Islet of Langerhans (tissue), 1 donor: ENCODE data around the gene SCGB2A2.

Experiments
- FAIRE-seq: peaks from one replicate; lab custom pipeline; 2011; peaks lifted over from hg19 to GRCh38; lab: Jason Lieb, UNC

SCGB2A2 gene

DNA sequence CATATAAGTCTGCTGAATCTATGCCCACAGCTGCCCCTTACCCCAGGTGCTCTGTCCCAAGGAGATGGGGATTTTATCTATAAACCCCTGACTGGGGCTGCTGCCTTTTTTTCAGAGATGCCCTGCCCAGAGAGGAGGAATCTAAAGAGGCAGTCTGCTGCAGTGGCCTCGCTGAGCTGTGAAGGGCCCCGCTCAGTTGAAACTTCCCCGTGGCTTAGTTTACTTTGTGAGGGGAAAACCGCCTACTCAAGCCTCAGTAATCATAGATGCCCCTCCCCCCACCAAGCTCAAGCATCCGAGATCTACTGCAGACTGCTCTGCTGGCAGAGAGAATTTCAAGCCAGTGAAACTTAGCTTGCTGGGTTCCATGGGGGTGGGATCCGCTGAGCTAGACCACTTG is 36.3 kb downstream of the SCGB2A2 start:
- FAIRE-seq = no peak

DNA sequence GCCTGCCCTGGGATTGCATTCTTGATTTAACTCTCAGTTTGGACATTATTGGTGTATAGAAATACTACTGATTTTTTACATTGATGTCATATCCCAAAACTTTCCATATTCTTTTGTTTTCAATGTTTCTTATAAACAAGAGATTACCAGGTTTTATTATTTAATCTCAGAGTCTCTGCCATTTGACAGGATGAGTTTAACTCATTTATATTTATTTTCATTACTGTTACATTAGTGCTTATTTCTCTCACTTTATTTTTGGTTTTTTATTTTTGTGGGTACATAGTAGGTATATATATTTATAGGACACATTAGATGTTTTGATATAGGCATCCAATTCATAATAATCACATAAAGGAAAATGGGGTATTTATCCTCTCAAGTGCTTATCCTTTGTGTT is 38.0 kb downstream of the SCGB2A2 start:
- no peak for FAIRE-seq

- no peak for FAIRE-seq
These were observed 40.0 kb downstream of the SCGB2A2 start for GRCh38 chr11:62309991-62310390.

DNA sequence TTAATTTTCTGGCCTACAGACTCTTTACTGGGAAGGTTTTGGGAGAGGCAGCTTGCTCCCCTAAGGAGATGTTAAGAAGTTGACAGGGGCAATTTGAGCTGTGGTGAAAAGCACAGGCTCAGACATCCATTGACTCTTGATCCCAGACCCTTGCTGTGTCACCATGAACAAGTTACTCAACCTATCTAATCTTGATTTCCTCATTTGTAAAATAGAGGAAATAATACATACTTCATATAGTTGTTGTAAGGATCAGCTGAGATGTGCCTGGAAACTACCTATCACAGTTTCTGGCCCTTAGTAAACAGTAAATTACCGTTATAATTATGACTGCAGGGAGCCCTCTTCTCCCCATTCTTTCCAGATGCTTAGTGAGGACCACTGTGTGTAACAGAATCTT is 45.5 kb downstream of the SCGB2A2 start:
- FAIRE-seq = no peak

- no peak for FAIRE-seq
These were observed 52.6 kb downstream of the SCGB2A2 start for GRCh38 chr11:62322524-62322923.
